Osteoblast (primary cell): ENCODE measurements around the gene DUSP22. TPM values are rescaled to one million over a fixed set of nuclear protein-coding genes. Genes with fewer than 3 reads are reported as not detected.

Experiments
- DNase-seq: peaks from one replicate; pipeline ENCODE4 v3.0.0; 2011; ENCODE audit warnings: low spot score, mixed read lengths; ENCODE audit not compliant: insufficient read length; ENCODE audit errors: missing footprints
- H2AFZ ChIP-seq: 2 replicates; pipeline ENCODE4 v1.6.0; 2011; ENCODE audit warnings: mild to moderate bottlenecking, low read length
- H3K27ac ChIP-seq: 2 replicates; pipeline ENCODE4 v1.5.1; 2011; ENCODE audit warnings: mild to moderate bottlenecking, low read depth, low read length, moderate library complexity
- H3K27me3 ChIP-seq: 2 replicates; pipeline ENCODE4 v1.6.0; 2012; ENCODE audit warnings: mild to moderate bottlenecking, control low read depth, inconsistent platforms, low read length, moderate library complexity; ENCODE audit not compliant: insufficient read depth
- H3K36me3 ChIP-seq: 2 replicates; pipeline ENCODE4 v1.5.1; 2011; ENCODE audit warnings: mild to moderate bottlenecking, low read length, control low read depth, moderate library complexity; ENCODE audit not compliant: insufficient read depth
- H3K4me1 ChIP-seq: 2 replicates; pipeline ENCODE4 v1.5.1; 2011; ENCODE audit warnings: mild to moderate bottlenecking, low read length, control low read depth, moderate library complexity; ENCODE audit not compliant: insufficient read depth
- H3K4me2 ChIP-seq: 2 replicates; pipeline ENCODE4 v1.6.0; 2011; ENCODE audit warnings: mild to moderate bottlenecking, low read length; ENCODE audit not compliant: insufficient read depth
- H3K4me3 ChIP-seq: fragments of 200-600 bp; sonication (generic); 3 replicates; pipeline ENCODE4 v1.5.1; 2012; ENCODE audit warnings: mild to moderate bottlenecking, low read length, inconsistent platforms; ENCODE audit not compliant: insufficient read depth
- H3K79me2 ChIP-seq: 2 replicates; pipeline ENCODE4 v1.6.0; 2012; ENCODE audit warnings: mild to moderate bottlenecking, low read length, control low read depth, inconsistent platforms; ENCODE audit not compliant: insufficient read depth
- H3K9me3 ChIP-seq: 2 replicates; pipeline ENCODE4 v1.5.1; 2011; ENCODE audit warnings: low read depth, low read length, control low read depth
- H4K20me1 ChIP-seq: 2 replicates; pipeline ENCODE4 v1.6.0; 2012; ENCODE audit warnings: mild to moderate bottlenecking, low read length, control low read depth; ENCODE audit not compliant: insufficient read depth
- total RNA-seq: library from RNA; depleted of rRNA; stranded (reverse); fragments of >200 nt; gene quantifications from 2 replicates; pipeline ENCODE4 v1.2.3, GENCODE V29; 2012
- TF ChIP-seq, protein P1 (sequence below): IDR thresholded peaks from 2 replicates; pipeline ENCODE4 v1.5.1; 2011; ENCODE audit warnings: mild to moderate bottlenecking, low read depth, low read length, moderate library complexity; ENCODE audit errors: extremely low read depth

Gene DUSP22
- total RNA-seq, 1 donor = 18.1 TPM

DNA sequence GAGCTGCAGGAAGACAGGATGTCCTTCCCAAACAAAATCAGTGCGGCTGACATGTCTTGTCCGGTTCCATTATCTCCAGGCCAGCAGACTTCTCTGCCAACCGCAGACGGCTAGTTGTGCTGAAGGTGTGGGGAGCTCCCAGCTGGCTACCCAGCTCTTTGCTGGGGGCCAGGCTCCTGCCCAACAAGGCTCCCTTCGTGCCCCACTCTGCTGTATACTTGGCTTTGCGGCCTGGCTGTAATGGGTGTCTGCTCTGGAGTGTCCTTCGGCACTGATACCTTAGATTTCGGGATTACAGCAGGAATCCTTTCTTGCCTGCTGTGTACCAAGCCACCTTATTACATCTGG is 50.5 kb downstream of the DUSP22 start:
- peaks cover 11% of the 10 kb centered on the region for H4K20me1 ChIP-seq
- no peak overlapping the region for H3K4me2 ChIP-seq
- H3K9me3 ChIP-seq = no peaks in the 10 kb centered on the region
- no peaks in the 10 kb centered on the region for H3K36me3 ChIP-seq
- no peak for DNase-seq
- no peak overlapping the region for H3K27ac ChIP-seq
- H3K4me3 ChIP-seq = no peak overlapping the region
- H3K79me2 ChIP-seq = no peaks in the 10 kb centered on the region
- TF ChIP-seq, protein P1, sequence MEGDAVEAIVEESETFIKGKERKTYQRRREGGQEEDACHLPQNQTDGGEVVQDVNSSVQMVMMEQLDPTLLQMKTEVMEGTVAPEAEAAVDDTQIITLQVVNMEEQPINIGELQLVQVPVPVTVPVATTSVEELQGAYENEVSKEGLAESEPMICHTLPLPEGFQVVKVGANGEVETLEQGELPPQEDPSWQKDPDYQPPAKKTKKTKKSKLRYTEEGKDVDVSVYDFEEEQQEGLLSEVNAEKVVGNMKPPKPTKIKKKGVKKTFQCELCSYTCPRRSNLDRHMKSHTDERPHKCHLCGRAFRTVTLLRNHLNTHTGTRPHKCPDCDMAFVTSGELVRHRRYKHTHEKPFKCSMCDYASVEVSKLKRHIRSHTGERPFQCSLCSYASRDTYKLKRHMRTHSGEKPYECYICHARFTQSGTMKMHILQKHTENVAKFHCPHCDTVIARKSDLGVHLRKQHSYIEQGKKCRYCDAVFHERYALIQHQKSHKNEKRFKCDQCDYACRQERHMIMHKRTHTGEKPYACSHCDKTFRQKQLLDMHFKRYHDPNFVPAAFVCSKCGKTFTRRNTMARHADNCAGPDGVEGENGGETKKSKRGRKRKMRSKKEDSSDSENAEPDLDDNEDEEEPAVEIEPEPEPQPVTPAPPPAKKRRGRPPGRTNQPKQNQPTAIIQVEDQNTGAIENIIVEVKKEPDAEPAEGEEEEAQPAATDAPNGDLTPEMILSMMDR = no peak
- H3K4me1 ChIP-seq = no peaks in the 10 kb centered on the region
- no peak overlapping the region for H2AFZ ChIP-seq
- H3K27me3 ChIP-seq = no peaks in the 10 kb centered on the region

- Histone ChIP-seq H3K36me3 (no peaks in the 10 kb centered on the region), H3K9me3 (no peaks in the 10 kb centered on the region), H3K4me3 (no peak overlapping the region), H2AFZ (no peak overlapping the region), H3K79me2 (no peaks in the 10 kb centered on the region), H3K4me1 (no peaks in the 10 kb centered on the region), H4K20me1 (peaks cover 10% of the 10 kb centered on the region), H3K27ac (no peak overlapping the region), H3K4me2 (no peak overlapping the region), H3K27me3 (no peaks in the 10 kb centered on the region)
- TF ChIP-seq, protein P1 = no peak
- no peak for DNase-seq
Observed at GRCh38 chr6:343226-343935, 51.1 kb downstream of the DUSP22 start.

DNA sequence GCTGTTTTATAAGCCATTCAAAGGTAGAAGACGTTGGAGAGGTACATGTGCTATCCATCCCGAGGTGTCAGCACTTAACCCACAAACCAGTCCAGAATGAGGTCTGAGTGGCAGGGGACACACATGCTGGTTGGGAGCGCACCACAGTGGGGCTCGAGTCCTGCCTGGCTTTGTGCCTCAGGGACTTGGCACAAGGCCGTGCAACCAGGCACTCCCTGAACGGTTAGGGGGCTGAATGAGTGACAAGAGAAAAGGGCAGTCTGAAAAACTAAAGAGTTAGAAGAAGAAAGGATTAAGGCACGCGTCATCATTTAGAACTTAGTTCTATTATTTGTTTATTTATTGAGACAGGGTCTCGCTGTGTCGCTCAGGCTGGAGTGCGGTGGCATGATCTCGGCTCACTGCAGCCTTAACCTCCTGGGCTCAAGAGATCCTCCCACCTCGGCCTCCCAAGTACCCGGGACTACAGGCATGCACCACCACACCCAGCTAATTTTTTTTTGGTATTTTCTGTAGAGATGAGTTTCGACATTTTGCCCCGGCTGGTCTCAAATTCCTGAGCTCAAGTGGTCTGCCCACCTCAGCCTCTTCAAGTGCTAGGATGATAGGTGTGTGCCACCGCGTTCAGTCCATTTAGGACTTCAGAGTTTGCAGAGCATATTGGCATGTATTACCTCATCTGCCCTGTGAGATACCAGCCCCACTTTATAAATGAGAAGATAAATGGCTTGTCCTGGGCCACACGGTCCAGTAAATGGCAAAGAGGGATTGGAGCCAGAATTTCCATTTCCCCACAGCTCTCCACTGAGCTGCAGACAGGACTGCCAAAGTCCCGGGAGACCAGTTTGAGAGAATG is 51.9 kb downstream of the DUSP22 start:
- no peaks in the 10 kb centered on the region for H3K4me1 ChIP-seq
- H3K27me3 ChIP-seq = no peaks in the 10 kb centered on the region
- no peak for DNase-seq
- no peak overlapping the region for H3K27ac ChIP-seq
- H3K9me3 ChIP-seq = no peaks in the 10 kb centered on the region
- TF ChIP-seq, protein P1 = no peak
- H3K4me2 ChIP-seq = no peak overlapping the region
- no peaks in the 10 kb centered on the region for H3K79me2 ChIP-seq
- H3K36me3 ChIP-seq = no peaks in the 10 kb centered on the region
- no peak overlapping the region for H2AFZ ChIP-seq
- H4K20me1 ChIP-seq = peaks cover 5% of the 10 kb centered on the region
- no peak overlapping the region for H3K4me3 ChIP-seq

DNA sequence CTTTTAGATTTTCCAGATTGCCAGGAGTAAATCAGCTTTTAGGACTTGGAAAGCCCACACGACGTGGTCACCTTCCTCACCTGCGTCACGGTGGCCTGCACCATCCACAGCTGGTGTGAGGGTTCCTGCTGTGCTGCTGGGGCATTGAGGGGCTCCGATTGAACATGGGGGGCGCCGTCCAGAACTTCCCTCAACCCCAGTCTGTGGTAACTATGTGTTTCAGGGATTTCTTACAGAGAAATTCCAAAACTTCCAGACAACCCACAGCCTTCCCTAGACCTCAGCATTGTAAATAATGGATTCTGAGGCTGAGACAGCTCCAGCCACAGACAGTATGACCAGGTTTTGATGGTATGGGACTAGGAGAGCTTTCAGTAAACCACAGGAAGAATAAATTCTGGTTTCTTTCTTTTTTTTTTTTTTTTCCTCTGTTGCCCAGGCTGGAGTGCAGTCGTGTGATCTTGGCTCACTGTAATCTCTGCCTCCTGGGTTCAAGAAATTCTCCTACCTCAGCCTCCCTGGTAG is 52.6 kb downstream of the DUSP22 start:
- no peaks in the 10 kb centered on the region for H3K9me3 ChIP-seq
- TF ChIP-seq, protein P1 = no peak
- DNase-seq = no peak
- no peak overlapping the region for H3K4me2 ChIP-seq
- no peak overlapping the region for H3K4me3 ChIP-seq
- H3K36me3 ChIP-seq = no peaks in the 10 kb centered on the region
- H2AFZ ChIP-seq = no peak overlapping the region
- H3K4me1 ChIP-seq = no peaks in the 10 kb centered on the region
- H3K27ac ChIP-seq = no peak overlapping the region
- no peaks in the 10 kb centered on the region for H3K27me3 ChIP-seq
- H3K79me2 ChIP-seq = no peaks in the 10 kb centered on the region
- peaks cover 5% of the 10 kb centered on the region for H4K20me1 ChIP-seq
